ENCODE data around the gene MAP3K7CL.
"Not testable (repeated sequence)": the region's sequence is repeated elsewhere in the genome, so short reads cannot be mapped to it uniquely, and the experiment has no call there.

MAP3K7CL gene

GRCh38 chr21:29146726-29147125, 16.3 kb downstream of the MAP3K7CL start:
- no peak overlapping the region for H3K4me3 ChIP-seq
- no peaks in the 10 kb centered on the region for H3K4me1 ChIP-seq
- no peaks in the 10 kb centered on the region for H3K36me3 ChIP-seq (replicated peaks)
- DNase-seq (ENCODE audit: low spot score in 2 of 2), result no peak
- H3K9me3 ChIP-seq, result no peaks in the 10 kb centered on the region
- in situ Hi-C loops (cut with MboI; ENCODE audit: low sequenced_read_pairs), result no loop called here
- H3K27me3 ChIP-seq (ENCODE audit: low read depth), result no peaks in the 10 kb centered on the region

- in situ Hi-C loops (cut with MboI; ENCODE audit: low sequenced_read_pairs), result no loop called here
- DNase-seq (ENCODE audit: low spot score in 2 of 2), result no peak
Measured at GRCh38 chr21:29148530-29148929, 18.1 kb downstream of the MAP3K7CL start.

GRCh38 chr21:29149808-29150425, 19.5 kb downstream of the MAP3K7CL start:
- in situ Hi-C loops (cut with MboI; ENCODE audit: low sequenced_read_pairs), result no loop called here
- no peaks in the 10 kb centered on the region for H3K9me3 ChIP-seq
- H3K27me3 ChIP-seq (ENCODE audit: low read depth), result peaks cover 11% of the 10 kb centered on the region
- no peak overlapping the region for H3K4me3 ChIP-seq
- H3K36me3 ChIP-seq (replicated peaks), result no peaks in the 10 kb centered on the region
- DNase-seq (ENCODE audit: low spot score in 2 of 2), result no peak
- no peaks in the 10 kb centered on the region for H3K4me1 ChIP-seq

More at GRCh38 chr21:29148530-29148929, 18.1 kb downstream of the MAP3K7CL start:
- no peaks in the 10 kb centered on the region for H3K4me1 ChIP-seq
- H3K36me3 ChIP-seq (replicated peaks), result no peaks in the 10 kb centered on the region
- H3K27me3 ChIP-seq (ENCODE audit: low read depth), result no peaks in the 10 kb centered on the region
- no peak overlapping the region for H3K4me3 ChIP-seq
- H3K9me3 ChIP-seq, result no peaks in the 10 kb centered on the region

- Histone ChIP-seq H3K27me3 (ENCODE audit: low read depth) (peaks cover 24% of the 10 kb centered on the region), H3K4me3 (no peak overlapping the region), H3K36me3 (replicated peaks) (no peaks in the 10 kb centered on the region), H3K4me1 (no peaks in the 10 kb centered on the region), H3K9me3 (no peaks in the 10 kb centered on the region)
- in situ Hi-C loops (cut with MboI; ENCODE audit: low sequenced_read_pairs), result no loop called here
- no peak for DNase-seq (ENCODE audit: low spot score in 2 of 2)
Measured at GRCh38 chr21:29151931-29152330, 21.5 kb downstream of the MAP3K7CL start.

GRCh38 chr21:29152916-29153315, 22.5 kb downstream of the MAP3K7CL start:
- in situ Hi-C loops (cut with MboI; ENCODE audit: low sequenced_read_pairs), result no loop called here
- Histone ChIP-seq H3K36me3 (replicated peaks) (no peaks in the 10 kb centered on the region), H3K4me1 (no peaks in the 10 kb centered on the region), H3K4me3 (no peak overlapping the region), H3K27me3 (ENCODE audit: low read depth) (peaks cover 29% of the 10 kb centered on the region), H3K9me3 (no peaks in the 10 kb centered on the region)
- DNase-seq (ENCODE audit: low spot score in 2 of 2), result no peak

- H3K9me3 ChIP-seq, result no peaks in the 10 kb centered on the region
- in situ Hi-C loops (cut with MboI; ENCODE audit: low sequenced_read_pairs), result no loop called here
- peaks cover 29% of the 10 kb centered on the region for H3K27me3 ChIP-seq (ENCODE audit: low read depth)
- H3K4me1 ChIP-seq, result no peaks in the 10 kb centered on the region
- H3K4me3 ChIP-seq, result no peak overlapping the region
- H3K36me3 ChIP-seq (replicated peaks), result no peaks in the 10 kb centered on the region
- no peak for DNase-seq (ENCODE audit: low spot score in 2 of 2)
Measured at GRCh38 chr21:29154270-29154669, 23.8 kb downstream of the MAP3K7CL start.

- Histone ChIP-seq H3K4me1 (no peaks in the 10 kb centered on the region), H3K9me3 (no peaks in the 10 kb centered on the region), H3K36me3 (replicated peaks) (no peaks in the 10 kb centered on the region), H3K27me3 (ENCODE audit: low read depth) (peaks cover 29% of the 10 kb centered on the region), H3K4me3 (no peak overlapping the region)
- peak in 1 of 2 experiments; percentile 9 for DNase-seq (ENCODE audit: low spot score in 2 of 2)
- in situ Hi-C loops (cut with MboI; ENCODE audit: low sequenced_read_pairs), result no loop called here
Measured at GRCh38 chr21:29155118-29155932, 24.9 kb downstream of the MAP3K7CL start.

- in situ Hi-C loops (cut with MboI; ENCODE audit: low sequenced_read_pairs), result no loop called here
- Histone ChIP-seq H3K4me3 (no peak overlapping the region), H3K27me3 (ENCODE audit: low read depth) (peaks cover 29% of the 10 kb centered on the region), H3K9me3 (no peaks in the 10 kb centered on the region), H3K4me1 (no peaks in the 10 kb centered on the region), H3K36me3 (replicated peaks) (no peaks in the 10 kb centered on the region)
- no peak for DNase-seq (ENCODE audit: low spot score in 2 of 2)
Measured at GRCh38 chr21:29155933-29156260, 25.5 kb downstream of the MAP3K7CL start.

GRCh38 chr21:29157080-29157479, 26.6 kb downstream of the MAP3K7CL start:
- no peak for DNase-seq (ENCODE audit: low spot score in 2 of 2)
- H3K36me3 ChIP-seq (replicated peaks), result no peaks in the 10 kb centered on the region
- no peaks in the 10 kb centered on the region for H3K9me3 ChIP-seq
- no peaks in the 10 kb centered on the region for H3K4me1 ChIP-seq
- in situ Hi-C loops (cut with MboI; ENCODE audit: low sequenced_read_pairs), result no loop called here
- no peak overlapping the region for H3K4me3 ChIP-seq
- peaks cover 29% of the 10 kb centered on the region for H3K27me3 ChIP-seq (ENCODE audit: low read depth)

GRCh38 chr21:29159842-29160241, 29.4 kb downstream of the MAP3K7CL start:
- H3K36me3 ChIP-seq (replicated peaks), result no peaks in the 10 kb centered on the region
- H3K4me1 ChIP-seq, result no peaks in the 10 kb centered on the region
- peaks cover 19% of the 10 kb centered on the region for H3K27me3 ChIP-seq (ENCODE audit: low read depth)
- H3K4me3 ChIP-seq, result no peak overlapping the region
- no peaks in the 10 kb centered on the region for H3K9me3 ChIP-seq
- DNase-seq (ENCODE audit: low spot score in 2 of 2), result no peak
- in situ Hi-C loops (cut with MboI; ENCODE audit: low sequenced_read_pairs), result no loop called here

GRCh38 chr21:29162825-29163224, 32.4 kb downstream of the MAP3K7CL start:
- in situ Hi-C loops (cut with MboI; ENCODE audit: low sequenced_read_pairs), result not testable (repeated sequence)

GRCh38 chr21:29163341-29164115, 33.1 kb downstream of the MAP3K7CL start:
- H3K9me3 ChIP-seq, result no peaks in the 10 kb centered on the region
- no peak overlapping the region for H3K4me3 ChIP-seq
- H3K36me3 ChIP-seq (replicated peaks), result no peaks in the 10 kb centered on the region
- in situ Hi-C loops (cut with MboI; ENCODE audit: low sequenced_read_pairs), result no loop called here
- 0 out of 2 replicates have a peak, but pooled peaks cover 2% of the 10 kb centered on the region for H3K27me3 ChIP-seq (ENCODE audit: low read depth)
- no peaks in the 10 kb centered on the region for H3K4me1 ChIP-seq
- DNase-seq (ENCODE audit: low spot score in 2 of 2), result no peak

More at GRCh38 chr21:29162825-29163224, 32.4 kb downstream of the MAP3K7CL start:
- not testable (repeated sequence) for H3K27me3 ChIP-seq (ENCODE audit: low read depth); DNase-seq (ENCODE audit: low spot score in 2 of 2); H3K36me3 ChIP-seq (replicated peaks); H3K4me1 ChIP-seq; H3K4me3 ChIP-seq; H3K9me3 ChIP-seq

GRCh38 chr21:29164323-29164942, 34.0 kb downstream of the MAP3K7CL start:
- in situ Hi-C loops (cut with MboI; ENCODE audit: low sequenced_read_pairs), result no loop called here
- Histone ChIP-seq H3K9me3 (no peaks in the 10 kb centered on the region), H3K27me3 (ENCODE audit: low read depth) (0 out of 2 replicates have a peak, but pooled peaks cover 2% of the 10 kb centered on the region), H3K36me3 (replicated peaks) (no peaks in the 10 kb centered on the region), H3K4me3 (no peak overlapping the region), H3K4me1 (no peaks in the 10 kb centered on the region)
- peak in 1 of 2 experiments; percentile 16 for DNase-seq (ENCODE audit: low spot score in 2 of 2)
